HAP-1 (cell line): Measurements from ENCODE around the gene ZNF609.

ENCODE experiments used
- DNase-seq, 2 experiments: peaks; one replicate each; pipeline ENCODE4 v3.0.0-alpha.2; 2016 to 2020; ENCODE audit warnings: low spot score in 2 of 2
- H3K27me3 ChIP-seq: fragments of 250-450 bp; sonication (Bioruptor Pico); 2 replicates; pipeline ENCODE4 v1.5.1; 2020; ENCODE audit warnings: low read depth, mild to moderate bottlenecking, moderate library complexity
- H3K36me3 ChIP-seq: fragments of 250-450 bp; sonication (Bioruptor Pico); replicated peaks from 2 replicates; pipeline ENCODE4 v1.5.1; 2020; ENCODE audit warnings: mild to moderate bottlenecking
- H3K4me1 ChIP-seq: fragments of 250-450 bp; sonication (Bioruptor Pico); 2 replicates; pipeline ENCODE4 v1.5.1; 2020; ENCODE audit warnings: mild to moderate bottlenecking
- H3K4me3 ChIP-seq: fragments of 250-450 bp; sonication (Bioruptor Pico); 2 replicates; pipeline ENCODE4 v1.5.1; 2020; ENCODE audit warnings: mild to moderate bottlenecking, moderate library complexity
- H3K9me3 ChIP-seq: fragments of 250-450 bp; sonication (Bioruptor Pico); 2 replicates; pipeline ENCODE4 v1.5.1; 2020; ENCODE audit warnings: mild to moderate bottlenecking, moderate library complexity
- in situ Hi-C: fragments of 300-500 bp; cut with MboI; formaldehyde crosslinking; loops from 3 replicates; pipeline ENCODE4 v1.14.3; 2020; ENCODE audit warnings: low sequenced_read_pairs, inconsistent platforms, mixed read lengths

ZNF609 gene

GRCh38 chr15:64525828-64526530, 65.6 kb downstream of the ZNF609 start:
- H3K36me3 ChIP-seq: no peaks in the 10 kb centered on the region
- no peak for DNase-seq
- in situ Hi-C loops: no loop called here

GRCh38 chr15:64527263-64527984, 67.0 kb downstream of the ZNF609 start:
- no peaks in the 10 kb centered on the region for H3K36me3 ChIP-seq
- no peak for DNase-seq
- in situ Hi-C loops: no loop called here
- no peaks in the 10 kb centered on the region for H3K9me3 ChIP-seq
- H3K4me3 ChIP-seq: no peak overlapping the region
- H3K4me1 ChIP-seq: peaks cover 35% of the 10 kb centered on the region
- H3K27me3 ChIP-seq: no peaks in the 10 kb centered on the region

More at GRCh38 chr15:64525828-64526530, 65.6 kb downstream of the ZNF609 start:
- Histone ChIP-seq H3K4me1 (peaks cover 36% of the 10 kb centered on the region), H3K4me3 (no peak overlapping the region), H3K27me3 (no peaks in the 10 kb centered on the region), H3K9me3 (no peaks in the 10 kb centered on the region)

DNA sequence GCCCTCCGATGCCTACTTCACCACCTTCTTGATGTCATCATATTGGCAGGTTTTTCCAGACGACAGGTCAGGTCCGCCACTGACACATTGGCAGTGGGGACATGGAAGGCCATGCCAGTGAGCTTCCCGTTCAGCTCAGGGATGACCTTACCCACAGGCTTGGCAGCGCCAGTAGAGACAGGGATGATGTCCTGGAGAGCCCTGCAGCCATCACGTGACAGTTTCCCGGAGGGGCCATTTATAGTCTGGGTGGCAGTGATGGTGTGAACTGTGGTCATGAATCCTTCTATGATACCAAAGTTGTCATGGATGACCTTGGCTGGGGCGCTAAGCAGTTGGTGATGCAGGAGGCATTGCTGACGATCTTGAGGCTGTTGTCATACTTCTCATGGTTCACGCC, 68.5 kb downstream of the ZNF609 start:
- H3K36me3 ChIP-seq: no peaks in the 10 kb centered on the region
- in situ Hi-C loops: no loop called here
- no peaks in the 10 kb centered on the region for H3K27me3 ChIP-seq

DNA sequence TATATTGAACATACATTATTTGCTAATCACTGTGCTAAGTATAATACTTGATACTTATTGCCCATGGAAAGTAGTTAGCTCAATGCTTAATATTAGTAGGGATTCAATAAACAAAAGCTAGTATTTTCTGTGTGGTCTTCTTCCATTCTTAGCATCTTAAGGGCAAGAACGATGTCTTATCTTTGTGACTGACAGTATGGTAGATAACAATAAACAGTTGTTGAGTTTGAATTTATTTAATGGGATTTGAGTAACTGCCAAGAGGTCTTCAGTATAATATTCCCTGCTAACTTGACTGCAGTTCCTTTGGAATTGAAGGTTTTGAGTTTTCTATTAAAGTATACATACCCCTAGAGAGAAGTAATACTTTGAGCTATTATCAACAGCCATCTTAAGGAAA, 70.1 kb downstream of the ZNF609 start:
- Histone ChIP-seq H3K9me3 (no peaks in the 10 kb centered on the region), H3K27me3 (no peaks in the 10 kb centered on the region), H3K4me1 (peaks cover 17% of the 10 kb centered on the region), H3K4me3 (no peak overlapping the region), H3K36me3 (no peaks in the 10 kb centered on the region)
- DNase-seq: no peak
- in situ Hi-C loops: no loop called here

More for the DNA sequence above, 68.5 kb downstream of the ZNF609 start:
- Histone ChIP-seq H3K9me3 (no peaks in the 10 kb centered on the region), H3K4me1 (peaks cover 27% of the 10 kb centered on the region), H3K4me3 (no peak overlapping the region)
- DNase-seq: no peak

DNA sequence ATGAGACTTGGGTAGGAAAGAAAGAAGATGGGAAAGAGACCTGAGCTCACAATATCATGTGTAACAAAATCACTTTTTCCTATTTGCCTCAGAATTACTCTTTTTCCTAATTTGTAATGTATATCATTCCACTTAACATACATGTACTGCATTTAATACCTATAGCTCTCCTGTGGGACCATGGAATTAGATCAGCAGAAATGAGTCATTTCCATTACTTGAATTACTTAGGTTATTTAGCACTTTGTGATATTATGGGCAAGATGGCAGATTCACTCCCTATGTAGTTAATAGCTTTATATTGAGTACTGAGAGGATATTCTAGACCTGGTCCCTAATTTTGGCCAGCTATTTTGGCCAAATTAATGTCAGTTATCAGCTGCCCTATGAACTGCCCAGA, 70.5 kb downstream of the ZNF609 start:
- in situ Hi-C loops: no loop called here

GRCh38 chr15:64532521-64533315, 72.3 kb downstream of the ZNF609 start:
- Histone ChIP-seq H3K4me3 (no peak overlapping the region), H3K4me1 (peaks cover 16% of the 10 kb centered on the region), H3K27me3 (no peaks in the 10 kb centered on the region), H3K9me3 (no peaks in the 10 kb centered on the region), H3K36me3 (no peaks in the 10 kb centered on the region)
- in situ Hi-C loops: no loop called here
- DNase-seq: no peak

More for the DNA sequence above, 70.5 kb downstream of the ZNF609 start:
- H3K27me3 ChIP-seq: no peaks in the 10 kb centered on the region
- H3K4me1 ChIP-seq: peaks cover 16% of the 10 kb centered on the region
- no peaks in the 10 kb centered on the region for H3K9me3 ChIP-seq
- DNase-seq: no peak
- H3K4me3 ChIP-seq: no peak overlapping the region
- no peaks in the 10 kb centered on the region for H3K36me3 ChIP-seq

- no peaks in the 10 kb centered on the region for H3K36me3 ChIP-seq
- in situ Hi-C loops: no loop called here
- no peaks in the 10 kb centered on the region; the same call in 1 of the 2 replicates for H3K9me3 ChIP-seq
- no peaks in the 10 kb centered on the region for H3K27me3 ChIP-seq
- no peak overlapping the region for H3K4me3 ChIP-seq
- H3K4me1 ChIP-seq: peaks cover 14% of the 10 kb centered on the region
- DNase-seq: no peak
Measured at GRCh38 chr15:64535460-64536243, 75.3 kb downstream of the ZNF609 start.

- no peak overlapping the region for H3K4me3 ChIP-seq
- H3K27me3 ChIP-seq: no peaks in the 10 kb centered on the region
- no peaks in the 10 kb centered on the region for H3K36me3 ChIP-seq
- no peak for DNase-seq
- in situ Hi-C loops: no loop called here
- peaks cover 8% of the 10 kb centered on the region for H3K4me1 ChIP-seq
- H3K9me3 ChIP-seq: no peaks in the 10 kb centered on the region; the same call in 1 of the 2 replicates
Measured at GRCh38 chr15:64536244-64536836, 76.0 kb downstream of the ZNF609 start.

DNA sequence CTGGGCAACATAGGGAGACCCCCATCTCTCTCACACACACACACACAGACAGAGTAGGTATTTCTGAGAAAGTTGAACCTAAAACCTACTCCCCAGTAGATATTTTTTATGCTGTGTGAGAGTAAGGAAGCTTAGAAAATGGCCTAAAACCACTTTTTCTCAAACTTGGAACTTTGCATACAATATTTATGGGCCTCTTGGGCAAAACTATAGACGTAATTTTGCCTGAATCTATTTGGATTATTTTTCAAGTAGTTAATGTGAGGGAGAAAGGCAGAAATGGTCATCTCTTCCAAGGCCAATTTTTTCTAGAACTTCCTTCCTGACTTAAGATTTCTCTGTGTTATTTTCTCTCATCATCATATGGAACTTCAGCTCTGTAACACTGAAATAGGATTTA, 81.7 kb downstream of the ZNF609 start:
- Histone ChIP-seq H3K36me3 (no peaks in the 10 kb centered on the region), H3K27me3 (no peaks in the 10 kb centered on the region), H3K9me3 (no peaks in the 10 kb centered on the region; the same call in 1 of the 2 replicates), H3K4me1 (no peaks in the 10 kb centered on the region), H3K4me3 (no peak overlapping the region)
- in situ Hi-C loops: no loop called here
- no peak for DNase-seq

- Histone ChIP-seq H3K27me3 (no peaks in the 10 kb centered on the region), H3K9me3 (no peaks in the 10 kb centered on the region; the same call in 1 of the 2 replicates), H3K36me3 (no peaks in the 10 kb centered on the region), H3K4me1 (peaks cover 6% of the 10 kb centered on the region), H3K4me3 (no peak overlapping the region)
- DNase-seq: no peak
- in situ Hi-C loops: no loop called here
Measured at GRCh38 chr15:64544450-64544849, 84.1 kb downstream of the ZNF609 start.

GRCh38 chr15:64547275-64547674, 86.9 kb downstream of the ZNF609 start:
- Histone ChIP-seq H3K4me1 (peaks cover 6% of the 10 kb centered on the region), H3K27me3 (no peaks in the 10 kb centered on the region), H3K4me3 (no peak overlapping the region), H3K36me3 (no peaks in the 10 kb centered on the region), H3K9me3 (no peaks in the 10 kb centered on the region)
- DNase-seq: no peak
- in situ Hi-C loops: no loop called here

DNA sequence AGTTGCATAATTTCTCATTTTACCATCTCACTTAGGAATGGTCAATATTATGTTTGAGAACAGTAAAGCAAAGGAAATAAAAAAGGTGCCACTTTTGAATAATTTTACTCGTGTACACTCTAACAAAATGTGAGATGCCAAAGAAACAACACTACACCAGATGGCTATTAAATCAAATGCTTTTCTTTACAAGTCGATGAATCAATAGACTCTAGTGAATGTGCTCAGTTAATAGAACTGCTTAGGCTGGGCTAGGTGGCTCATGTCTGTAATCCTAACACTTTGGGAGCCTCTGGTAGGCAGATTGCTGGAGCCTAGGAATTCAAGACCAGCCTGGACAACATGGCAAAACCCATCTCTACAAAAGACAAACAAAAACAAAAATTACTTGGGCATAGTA, 87.9 kb downstream of the ZNF609 start:
- Histone ChIP-seq H3K4me3 (no peak overlapping the region), H3K36me3 (no peaks in the 10 kb centered on the region), H3K9me3 (no peaks in the 10 kb centered on the region), H3K4me1 (peaks cover 6% of the 10 kb centered on the region), H3K27me3 (no peaks in the 10 kb centered on the region)
- in situ Hi-C loops: no loop called here
- no peak for DNase-seq

DNA sequence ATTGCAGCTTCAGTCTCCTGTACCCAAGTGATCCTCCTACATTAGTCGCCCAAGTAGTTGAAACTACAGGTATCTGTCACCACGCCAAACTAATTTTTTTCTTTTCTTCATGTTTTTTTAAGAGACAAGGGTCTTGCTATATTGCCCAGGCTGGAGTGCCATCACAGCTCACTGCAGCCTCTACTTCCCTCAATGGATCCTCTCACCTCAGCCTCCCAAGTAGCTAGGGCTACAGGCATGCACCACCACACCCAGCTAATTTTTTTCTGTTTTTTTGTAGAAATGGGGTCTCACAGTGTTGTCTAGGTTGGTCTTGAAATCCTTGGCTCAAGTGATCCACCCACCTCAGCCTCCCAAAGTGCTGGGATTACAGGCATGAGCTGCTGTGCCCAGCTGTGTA, 89.5 kb downstream of the ZNF609 start:
- Histone ChIP-seq H3K4me1 (peaks cover 6% of the 10 kb centered on the region), H3K4me3 (no peak overlapping the region), H3K9me3 (no peaks in the 10 kb centered on the region), H3K36me3 (no peaks in the 10 kb centered on the region), H3K27me3 (no peaks in the 10 kb centered on the region)
- DNase-seq: no peak
- in situ Hi-C loops: no loop called here
